ENCODE measurements around the gene SLC7A1. TPM values are rescaled to one million over a fixed set of nuclear protein-coding genes. Genes with fewer than 3 reads are reported as not detected.
"Not testable (repeated sequence)": the region's sequence is repeated elsewhere in the genome, so short reads cannot be mapped to it uniquely, and the experiment has no call there.

The SLC7A1 gene
- polyA plus RNA-seq (2013, experiment 1 of 4): 25.3 TPM
- 29.2 TPM for polyA plus RNA-seq (2013, experiment 2 of 4)
- polyA plus RNA-seq (2013, experiment 3 of 4): 20.2 TPM
- polyA plus RNA-seq (2013, experiment 4 of 4): 20.5 TPM

DNA sequence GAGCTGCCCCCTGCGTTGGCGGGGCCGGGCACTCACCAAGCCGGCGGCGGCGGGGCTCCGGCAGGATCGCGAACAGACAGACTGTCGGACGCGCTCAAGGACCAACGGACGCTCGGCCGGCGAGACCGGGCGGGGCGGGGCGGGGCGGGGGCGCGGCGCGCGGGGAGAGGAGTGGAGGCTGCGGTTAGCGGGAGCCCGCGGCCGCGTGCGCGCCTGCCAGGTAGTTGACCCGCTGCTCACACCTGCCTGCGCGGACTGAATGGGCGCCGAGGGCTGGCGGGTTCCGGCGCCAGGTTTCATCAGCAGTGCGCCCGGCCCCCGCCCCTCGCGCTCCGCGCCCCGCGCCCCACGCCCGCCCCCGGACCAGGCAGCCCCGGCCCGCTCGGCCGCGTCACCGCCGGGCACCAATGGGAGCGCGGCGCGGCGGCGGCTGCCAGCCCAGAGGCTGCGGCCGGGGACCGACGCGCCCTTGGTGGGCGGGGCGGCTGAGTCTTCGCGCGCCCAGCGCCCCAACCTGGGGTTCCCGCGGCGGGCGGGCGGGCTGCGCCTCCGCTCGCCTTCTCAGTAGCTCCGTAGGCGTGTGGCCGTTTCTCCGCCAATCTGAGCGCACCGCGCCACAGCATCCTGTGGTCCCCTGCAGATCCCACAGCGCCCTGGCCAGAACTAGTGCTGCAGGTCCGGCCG lies at the start of gene SLC7A1:
SLC7A1 (minus strand) TSS at position 309 of the 684 bp plus-strand sequence. CDS start 59,500 bp downstream, outside the sequence.
- 0% methylated on average over 98 of the region's 98 CpGs for WGBS, 2 experiments
- peak within 1 kb of the TSS; percentile 36 for H3K27ac ChIP-seq (ENCODE audit: insufficient read depth, low read depth, low read length, poor library complexity, severe bottlenecking)

DNA sequence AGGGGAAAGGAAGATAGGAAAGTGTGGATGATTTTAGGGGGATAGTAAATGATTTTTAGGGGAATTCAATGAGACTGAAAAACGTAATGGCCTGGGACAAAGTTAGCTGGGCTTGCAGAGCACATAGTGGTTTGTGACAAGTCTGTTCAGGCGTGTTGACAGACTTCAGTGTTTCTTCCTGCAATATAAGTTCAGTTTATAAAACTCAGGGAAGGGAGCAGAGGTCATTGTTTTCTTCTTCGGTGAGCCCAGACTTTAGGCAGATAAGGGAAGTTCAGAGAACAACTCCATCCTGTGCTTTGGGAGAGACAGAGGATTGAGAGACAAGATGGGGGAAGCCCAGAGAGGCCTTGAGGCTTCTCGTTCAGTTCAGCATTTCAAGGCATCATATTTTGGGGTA lies 45.2 kb upstream of the SLC7A1 start:
- H3K27me3 ChIP-seq (ENCODE audit: control insufficient read depth, insufficient read depth, low read length, poor library complexity, severe bottlenecking): no peaks in the 10 kb centered on the region

More for the DNA sequence above, at the start of gene SLC7A1:
- H3K4me1 ChIP-seq (ENCODE audit: control insufficient read depth, insufficient read depth, low read length): no peaks in the 10 kb centered on the region
- H3K9me3 ChIP-seq (ENCODE audit: control insufficient read depth, low read length): no peaks in the 10 kb centered on the region
- peaks cover 18% of the 10 kb centered on the region for H3K27me3 ChIP-seq (ENCODE audit: control insufficient read depth, insufficient read depth, low read length, poor library complexity, severe bottlenecking)
- no peaks in the 10 kb centered on the region for H3K36me3 ChIP-seq (ENCODE audit: control insufficient read depth, insufficient read depth, low read length)
- peak within 1 kb of the TSS; percentile 84 for H3K4me3 ChIP-seq (ENCODE audit: insufficient read depth, low read depth, low read length)

DNA sequence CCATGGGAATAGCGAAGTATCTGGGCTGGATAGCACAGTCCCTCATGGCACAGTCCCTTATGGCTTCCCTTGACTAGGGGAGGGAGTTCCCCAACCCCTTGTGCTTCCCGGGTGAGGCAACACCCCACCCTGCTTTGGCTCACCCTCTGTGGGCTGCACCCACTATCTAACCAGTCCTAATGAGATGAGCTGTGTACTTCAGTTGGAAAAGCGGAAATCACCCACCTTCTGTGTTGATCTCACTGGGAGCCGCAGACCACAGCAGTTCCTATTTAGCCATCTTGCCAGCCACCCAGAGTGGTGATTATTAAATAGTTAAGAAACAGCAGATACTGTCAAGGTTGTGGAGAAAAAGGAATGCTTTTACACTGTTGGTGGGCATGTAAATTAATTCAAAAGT lies 41.3 kb upstream of the SLC7A1 start:
- H3K27ac ChIP-seq (ENCODE audit: insufficient read depth, low read depth, low read length, poor library complexity, severe bottlenecking); H3K4me3 ChIP-seq (ENCODE audit: insufficient read depth, low read depth, low read length); H3K4me1 ChIP-seq (ENCODE audit: control insufficient read depth, insufficient read depth, low read length); H3K36me3 ChIP-seq (ENCODE audit: control insufficient read depth, insufficient read depth, low read length); H3K27me3 ChIP-seq (ENCODE audit: control insufficient read depth, insufficient read depth, low read length, poor library complexity, severe bottlenecking); H3K9me3 ChIP-seq (ENCODE audit: control insufficient read depth, low read length): not testable (repeated sequence)
- 95 to 100% methylated on average over 4 of the region's 4 CpGs for WGBS, 2 experiments

More for the DNA sequence above, 45.2 kb upstream of the SLC7A1 start:
- no peaks in the 10 kb centered on the region for H3K9me3 ChIP-seq (ENCODE audit: control insufficient read depth, low read length)
- no peaks in the 10 kb centered on the region for H3K36me3 ChIP-seq (ENCODE audit: control insufficient read depth, insufficient read depth, low read length)
- WGBS, 2 experiments: 80 to 92% methylated on average over 4 of the region's 4 CpGs
- no peak overlapping the region for H3K4me3 ChIP-seq (ENCODE audit: insufficient read depth, low read depth, low read length)
- H3K4me1 ChIP-seq (ENCODE audit: control insufficient read depth, insufficient read depth, low read length): no peaks in the 10 kb centered on the region
- no peak overlapping the region for H3K27ac ChIP-seq (ENCODE audit: insufficient read depth, low read depth, low read length, poor library complexity, severe bottlenecking)

DNA sequence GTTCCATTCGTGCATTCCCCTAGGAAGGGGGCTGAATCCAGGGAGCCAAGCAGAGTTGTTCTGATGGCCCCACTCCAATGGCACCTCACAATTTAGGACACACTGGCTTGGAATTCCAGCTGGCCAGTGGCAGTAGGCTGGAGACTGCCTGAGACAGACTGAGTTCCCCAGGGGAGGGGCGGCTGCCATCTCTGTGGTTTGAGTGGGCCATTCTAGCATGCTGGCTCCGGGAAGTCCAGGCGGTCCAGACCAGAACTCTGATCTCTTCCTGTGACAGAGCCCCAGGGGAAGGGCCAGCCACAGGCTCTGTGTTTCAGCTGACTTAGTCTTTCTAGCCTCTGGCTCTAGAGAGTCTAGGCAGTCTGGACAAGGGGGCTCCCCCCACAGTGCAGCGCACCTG lies 29.5 kb upstream of the SLC7A1 start:
- Histone ChIP-seq H3K4me3 (ENCODE audit: insufficient read depth, low read depth, low read length) (no peak overlapping the region), H3K4me1 (ENCODE audit: control insufficient read depth, insufficient read depth, low read length) (no peaks in the 10 kb centered on the region), H3K36me3 (ENCODE audit: control insufficient read depth, insufficient read depth, low read length) (no peaks in the 10 kb centered on the region), H3K27me3 (ENCODE audit: control insufficient read depth, insufficient read depth, low read length, poor library complexity, severe bottlenecking) (no peaks in the 10 kb centered on the region), H3K27ac (ENCODE audit: insufficient read depth, low read depth, low read length, poor library complexity, severe bottlenecking) (no peak overlapping the region), H3K9me3 (ENCODE audit: control insufficient read depth, low read length) (no peaks in the 10 kb centered on the region)
- WGBS, 2 experiments: 85 to 87% methylated on average over 5 of the region's 5 CpGs

DNA sequence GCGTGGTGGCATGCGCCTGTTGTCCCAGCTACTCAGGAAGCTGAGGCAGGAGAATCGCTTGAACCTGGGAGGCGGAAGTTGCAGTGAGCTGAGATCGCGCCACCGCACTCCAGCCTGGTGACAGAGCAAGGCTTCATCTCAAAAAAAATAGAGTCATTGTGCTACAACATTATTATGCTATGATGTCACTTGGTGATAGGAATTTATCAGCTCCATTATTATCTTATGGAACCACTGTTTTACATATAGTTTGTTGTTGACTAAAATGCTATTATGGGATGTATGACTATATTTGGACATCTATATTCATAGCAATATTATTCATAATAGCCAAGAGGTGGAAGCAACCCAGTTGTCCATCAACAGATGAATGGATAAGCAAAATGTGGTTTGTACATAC lies 26.4 kb upstream of the SLC7A1 start:
- WGBS, 2 experiments: 78 to 79% methylated on average over 7 of the region's 7 CpGs
- Histone ChIP-seq H3K4me1 (ENCODE audit: control insufficient read depth, insufficient read depth, low read length) (no peaks in the 10 kb centered on the region), H3K4me3 (ENCODE audit: insufficient read depth, low read depth, low read length) (no peak overlapping the region), H3K9me3 (ENCODE audit: control insufficient read depth, low read length) (no peaks in the 10 kb centered on the region), H3K27ac (ENCODE audit: insufficient read depth, low read depth, low read length, poor library complexity, severe bottlenecking) (no peak overlapping the region), H3K36me3 (ENCODE audit: control insufficient read depth, insufficient read depth, low read length) (no peaks in the 10 kb centered on the region), H3K27me3 (ENCODE audit: control insufficient read depth, insufficient read depth, low read length, poor library complexity, severe bottlenecking) (no peaks in the 10 kb centered on the region)

DNA sequence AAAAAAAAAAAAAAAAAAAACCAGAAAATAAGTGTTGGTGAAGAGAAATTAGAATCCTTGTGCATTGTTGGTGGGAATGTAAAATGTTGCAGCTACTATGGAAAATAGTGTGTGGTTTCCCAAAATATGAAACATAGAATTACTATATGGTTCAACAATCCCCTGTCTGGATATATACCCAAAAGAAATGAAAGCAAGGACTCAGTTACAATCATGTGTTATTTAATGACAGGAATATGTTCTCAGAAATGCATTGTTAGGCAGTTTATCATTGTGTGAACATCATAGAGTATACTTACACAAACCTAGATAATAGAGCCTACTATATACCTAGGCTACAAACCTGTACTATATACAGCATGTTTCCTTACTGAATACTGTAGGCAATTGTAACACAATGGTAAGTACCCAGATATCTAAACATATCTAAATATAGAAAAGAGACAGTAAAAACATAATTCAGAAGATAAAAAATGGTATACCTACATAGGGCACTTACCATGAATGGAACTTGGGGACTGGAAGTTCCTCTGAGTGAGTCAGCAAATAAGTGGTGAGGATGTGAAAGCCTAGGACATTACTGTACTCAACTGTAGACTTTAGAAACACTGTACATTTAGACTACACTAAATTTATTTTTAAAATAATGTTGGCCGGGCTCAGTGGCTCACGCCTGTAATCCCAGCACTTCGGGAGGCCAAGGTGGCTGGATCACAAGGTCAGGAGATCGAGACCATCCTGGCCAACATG lies 25.7 kb upstream of the SLC7A1 start:
- Histone ChIP-seq H3K27me3 (ENCODE audit: control insufficient read depth, insufficient read depth, low read length, poor library complexity, severe bottlenecking) (no peaks in the 10 kb centered on the region), H3K9me3 (ENCODE audit: control insufficient read depth, low read length) (no peaks in the 10 kb centered on the region), H3K4me1 (ENCODE audit: control insufficient read depth, insufficient read depth, low read length) (no peaks in the 10 kb centered on the region), H3K4me3 (ENCODE audit: insufficient read depth, low read depth, low read length) (no peak overlapping the region), H3K27ac (ENCODE audit: insufficient read depth, low read depth, low read length, poor library complexity, severe bottlenecking) (no peak overlapping the region), H3K36me3 (ENCODE audit: control insufficient read depth, insufficient read depth, low read length) (no peaks in the 10 kb centered on the region)
- WGBS, 2 experiments: 89 to 94% methylated on average over 4 of the region's 4 CpGs

DNA sequence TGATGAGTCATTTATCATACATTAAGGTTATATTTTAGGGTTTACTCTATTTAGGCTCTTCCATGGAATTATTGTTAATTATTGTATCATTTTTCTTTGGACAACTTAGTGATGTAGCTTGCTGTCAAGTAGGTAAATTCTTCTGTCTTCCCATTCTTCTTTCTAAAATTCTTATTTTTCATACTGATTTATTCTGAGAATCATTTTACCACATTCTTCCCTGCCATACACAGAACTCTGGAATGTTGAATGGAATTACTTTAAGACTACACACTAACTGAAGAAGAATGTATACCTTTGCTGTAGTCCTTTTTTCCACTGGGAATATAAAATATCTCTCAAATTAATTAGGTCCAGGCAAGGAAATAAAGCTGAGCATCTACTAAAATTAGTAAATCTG lies 24.5 kb upstream of the SLC7A1 start:
- no peak overlapping the region for H3K4me3 ChIP-seq (ENCODE audit: insufficient read depth, low read depth, low read length)
- H3K9me3 ChIP-seq (ENCODE audit: control insufficient read depth, low read length): no peaks in the 10 kb centered on the region
- no peaks in the 10 kb centered on the region for H3K4me1 ChIP-seq (ENCODE audit: control insufficient read depth, insufficient read depth, low read length)
- no peaks in the 10 kb centered on the region for H3K36me3 ChIP-seq (ENCODE audit: control insufficient read depth, insufficient read depth, low read length)
- no peaks in the 10 kb centered on the region for H3K27me3 ChIP-seq (ENCODE audit: control insufficient read depth, insufficient read depth, low read length, poor library complexity, severe bottlenecking)
- H3K27ac ChIP-seq (ENCODE audit: insufficient read depth, low read depth, low read length, poor library complexity, severe bottlenecking): no peak overlapping the region

DNA sequence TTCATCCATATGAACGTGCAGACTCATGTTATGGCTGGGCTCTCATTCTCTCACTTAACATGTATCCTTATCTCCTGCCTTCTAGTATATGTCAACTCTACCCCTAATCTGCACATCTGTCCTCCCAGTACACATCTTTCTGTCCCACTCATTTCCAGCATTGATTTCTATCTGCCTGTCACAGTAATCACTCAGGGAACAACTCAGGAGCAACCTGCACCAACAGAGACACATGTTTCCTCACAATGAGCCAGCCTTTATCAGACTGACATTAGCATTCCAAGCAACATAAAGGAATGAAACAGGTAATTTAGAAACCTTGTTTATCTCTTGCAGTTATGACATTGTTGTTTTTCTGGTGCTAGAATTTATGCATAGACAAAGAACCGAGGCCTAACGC lies 17.6 kb upstream of the SLC7A1 start:
- Histone ChIP-seq H3K27ac (ENCODE audit: insufficient read depth, low read depth, low read length, poor library complexity, severe bottlenecking) (no peak overlapping the region), H3K27me3 (ENCODE audit: control insufficient read depth, insufficient read depth, low read length, poor library complexity, severe bottlenecking) (no peaks in the 10 kb centered on the region), H3K9me3 (ENCODE audit: control insufficient read depth, low read length) (no peaks in the 10 kb centered on the region), H3K36me3 (ENCODE audit: control insufficient read depth, insufficient read depth, low read length) (no peaks in the 10 kb centered on the region), H3K4me1 (ENCODE audit: control insufficient read depth, insufficient read depth, low read length) (no peaks in the 10 kb centered on the region), H3K4me3 (ENCODE audit: insufficient read depth, low read depth, low read length) (no peak overlapping the region)
- 92 to 96% methylated on average over 3 of the region's 3 CpGs for WGBS, 2 experiments

DNA sequence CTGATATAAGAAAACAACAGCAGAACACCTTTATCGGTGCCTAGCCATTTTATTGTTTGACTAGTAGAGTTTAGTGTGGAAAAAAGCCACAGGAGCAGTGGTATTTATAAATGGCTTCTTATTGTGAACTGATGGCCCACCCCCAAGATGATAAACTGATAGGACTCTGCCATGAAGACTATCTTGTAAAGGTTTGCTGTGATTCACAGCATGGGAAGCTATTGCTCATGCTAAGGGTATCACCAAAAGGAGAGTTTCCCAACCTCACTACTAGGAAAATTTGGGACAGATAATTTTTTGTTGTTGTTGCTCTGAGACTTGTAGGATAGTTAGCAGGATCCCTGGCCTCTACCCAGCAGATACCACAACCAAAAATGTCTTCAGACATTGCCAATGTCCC lies 12.0 kb upstream of the SLC7A1 start:
- H3K4me1 ChIP-seq (ENCODE audit: control insufficient read depth, insufficient read depth, low read length): no peaks in the 10 kb centered on the region
- H3K9me3 ChIP-seq (ENCODE audit: control insufficient read depth, low read length): no peaks in the 10 kb centered on the region
- H3K4me3 ChIP-seq (ENCODE audit: insufficient read depth, low read depth, low read length): no peak overlapping the region
- H3K36me3 ChIP-seq (ENCODE audit: control insufficient read depth, insufficient read depth, low read length): no peaks in the 10 kb centered on the region
- H3K27me3 ChIP-seq (ENCODE audit: control insufficient read depth, insufficient read depth, low read length, poor library complexity, severe bottlenecking): no peaks in the 10 kb centered on the region
- no peak overlapping the region for H3K27ac ChIP-seq (ENCODE audit: insufficient read depth, low read depth, low read length, poor library complexity, severe bottlenecking)
- 91 to 92% methylated on average over 1 of the region's 1 CpG for WGBS, 2 experiments

DNA sequence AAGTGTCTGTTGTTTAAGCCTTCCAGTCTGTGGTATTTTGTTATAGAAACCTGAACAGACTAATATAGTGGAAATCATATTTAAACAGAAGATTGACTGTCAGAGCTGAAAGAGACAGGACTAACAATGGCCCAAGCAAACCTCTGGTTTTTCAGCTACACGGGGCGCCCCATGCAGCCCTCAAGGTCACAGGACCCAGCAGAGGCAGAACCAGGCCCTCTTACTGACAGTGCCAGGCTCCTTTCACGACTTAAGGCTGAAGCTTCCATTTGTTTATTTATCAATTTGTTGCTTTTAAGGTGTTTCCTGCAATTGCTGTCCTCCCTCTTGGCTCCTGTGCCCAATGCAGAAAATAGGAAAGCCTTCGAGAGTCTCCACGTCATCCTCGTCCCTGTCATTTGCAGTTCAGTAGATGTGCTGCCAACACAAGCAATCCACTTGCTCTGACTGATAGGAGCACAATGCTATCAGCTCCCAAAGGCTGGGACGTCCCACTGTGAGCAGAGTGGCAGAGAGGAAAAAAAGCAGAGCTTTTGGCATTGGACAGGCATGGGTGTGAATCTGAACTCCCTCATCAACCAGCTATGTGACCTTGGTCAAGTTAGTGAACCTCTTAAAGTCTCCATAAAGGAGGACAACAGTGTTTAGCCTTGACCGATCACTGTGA lies 10.5 kb upstream of the SLC7A1 start:
- H3K36me3 ChIP-seq (ENCODE audit: control insufficient read depth, insufficient read depth, low read length): no peaks in the 10 kb centered on the region
- WGBS, 2 experiments: 76 to 83% methylated on average over 7 to 8 of the region's 8 CpGs
- H3K27ac ChIP-seq (ENCODE audit: insufficient read depth, low read depth, low read length, poor library complexity, severe bottlenecking): no peak overlapping the region
- H3K4me1 ChIP-seq (ENCODE audit: control insufficient read depth, insufficient read depth, low read length): no peaks in the 10 kb centered on the region
- no peaks in the 10 kb centered on the region for H3K27me3 ChIP-seq (ENCODE audit: control insufficient read depth, insufficient read depth, low read length, poor library complexity, severe bottlenecking)
- no peaks in the 10 kb centered on the region for H3K9me3 ChIP-seq (ENCODE audit: control insufficient read depth, low read length)
- H3K4me3 ChIP-seq (ENCODE audit: insufficient read depth, low read depth, low read length): no peak overlapping the region
